Omental fat pad (tissue), 4 donors: Measurements from ENCODE around the gene RNPS1. TPM values are rescaled to one million over a fixed set of nuclear protein-coding genes. Genes with fewer than 3 reads are reported as not detected.
"Not testable (repeated sequence)": the region's sequence is repeated elsewhere in the genome, so short reads cannot be mapped to it uniquely, and the experiment has no call there.

Experiments used
- ATAC-seq: fragments of 150-250 bp; one replicate; pipeline ENCODE4 v1.9.1; 2016; ENCODE audit warnings: mild to moderate bottlenecking, moderate library complexity; ENCODE audit not compliant: low FRiP score
- DNase-seq: peaks from one replicate; pipeline ENCODE4 v3.0.0-alpha.2; 2019; ENCODE audit warnings: low spot score
- total RNA-seq, 4 donors: library from RNA; depleted of rRNA; stranded (reverse); fragments of >200 nt; gene quantifications; one replicate each; pipeline ENCODE4 v1.1.0, GENCODE V29; 2016
- TF ChIP-seq, protein P1 (sequence below), 3 donors: fragments of 450-650 bp; IDR thresholded peaks; one replicate each; pipeline ENCODE4 v1.5.1; 2016 to 2017; ENCODE audit warnings: antibody characterized with exemption in 3 of 3, mild to moderate bottlenecking in 3 of 3, moderate library complexity in 2 of 3

RNPS1 gene
- total RNA-seq, 4 donors from 2014 or later, result 84.9 to 171 (median 92.2) TPM

- ATAC-seq (no peak), DNase-seq (no peak)
- TF ChIP-seq, protein P1, sequence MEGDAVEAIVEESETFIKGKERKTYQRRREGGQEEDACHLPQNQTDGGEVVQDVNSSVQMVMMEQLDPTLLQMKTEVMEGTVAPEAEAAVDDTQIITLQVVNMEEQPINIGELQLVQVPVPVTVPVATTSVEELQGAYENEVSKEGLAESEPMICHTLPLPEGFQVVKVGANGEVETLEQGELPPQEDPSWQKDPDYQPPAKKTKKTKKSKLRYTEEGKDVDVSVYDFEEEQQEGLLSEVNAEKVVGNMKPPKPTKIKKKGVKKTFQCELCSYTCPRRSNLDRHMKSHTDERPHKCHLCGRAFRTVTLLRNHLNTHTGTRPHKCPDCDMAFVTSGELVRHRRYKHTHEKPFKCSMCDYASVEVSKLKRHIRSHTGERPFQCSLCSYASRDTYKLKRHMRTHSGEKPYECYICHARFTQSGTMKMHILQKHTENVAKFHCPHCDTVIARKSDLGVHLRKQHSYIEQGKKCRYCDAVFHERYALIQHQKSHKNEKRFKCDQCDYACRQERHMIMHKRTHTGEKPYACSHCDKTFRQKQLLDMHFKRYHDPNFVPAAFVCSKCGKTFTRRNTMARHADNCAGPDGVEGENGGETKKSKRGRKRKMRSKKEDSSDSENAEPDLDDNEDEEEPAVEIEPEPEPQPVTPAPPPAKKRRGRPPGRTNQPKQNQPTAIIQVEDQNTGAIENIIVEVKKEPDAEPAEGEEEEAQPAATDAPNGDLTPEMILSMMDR (IDR thresholded peaks at IDR 0.05), result no peak
Observed at GRCh38 chr16:2243781-2244180, 24.1 kb downstream of the RNPS1 start.

- DNase-seq, result no peak
- no peak for ATAC-seq
- TF ChIP-seq, protein P1 (IDR thresholded peaks at IDR 0.05), result no peak
Observed at GRCh38 chr16:2243031-2243528, 24.8 kb downstream of the RNPS1 start.

GRCh38 chr16:2242598-2242997, 25.3 kb downstream of the RNPS1 start:
- TF ChIP-seq, protein P1 (IDR thresholded peaks at IDR 0.05), result no peak
- ATAC-seq, result no peak
- no peak for DNase-seq

- not testable (repeated sequence) for DNase-seq, ATAC-seq
Observed at GRCh38 chr16:2240331-2240730, 27.6 kb downstream of the RNPS1 start.

DNA sequence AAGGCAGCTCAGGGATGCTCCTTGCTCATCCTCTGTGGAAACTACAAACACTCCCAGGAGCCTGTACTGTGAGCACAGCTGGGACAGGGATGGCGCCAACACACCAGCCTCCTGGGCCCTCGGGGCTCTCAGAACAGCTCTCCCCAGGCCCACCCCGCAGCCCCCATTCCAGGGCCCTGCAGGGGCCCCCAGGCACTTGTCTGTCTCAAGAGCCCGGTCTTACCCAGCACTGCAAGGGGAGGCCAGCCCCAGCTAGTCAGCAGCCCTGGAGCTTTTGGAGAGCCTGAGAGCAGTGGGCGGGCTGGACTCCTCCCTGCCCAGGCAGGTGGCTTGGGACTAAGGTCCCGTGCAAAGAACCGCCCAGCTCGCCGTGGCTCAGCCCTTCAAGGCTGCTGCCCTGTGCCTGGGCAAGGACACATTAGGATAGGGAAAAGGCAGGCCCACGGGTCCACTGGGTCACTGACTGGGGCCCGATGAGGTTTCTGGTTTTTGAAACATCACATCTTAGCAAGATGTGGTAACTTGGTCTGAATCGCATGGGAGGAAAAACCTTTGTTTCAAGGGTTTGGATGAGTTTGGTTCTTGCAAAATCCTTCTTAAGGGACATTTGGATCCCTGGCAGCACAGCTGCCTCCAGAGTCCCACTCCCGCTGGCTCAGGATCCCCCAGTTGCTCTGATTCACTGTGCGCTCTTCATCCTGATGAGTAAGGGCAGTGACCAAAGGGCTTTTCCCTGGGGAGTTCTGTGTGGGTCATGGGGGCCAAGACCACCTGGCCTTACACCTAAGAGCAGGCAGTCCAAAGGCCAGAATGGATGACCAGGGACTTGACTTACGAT, 28.9 kb downstream of the RNPS1 start:
- ATAC-seq (no peak), DNase-seq (no peak)
- TF ChIP-seq, protein P1 (IDR thresholded peaks at IDR 0.05), result no peak

GRCh38 chr16:2238150-2238837, 29.6 kb downstream of the RNPS1 start:
- TF ChIP-seq, protein P1 (IDR thresholded peaks at IDR 0.05), result no peak
- ATAC-seq (no peak), DNase-seq (no peak)

DNA sequence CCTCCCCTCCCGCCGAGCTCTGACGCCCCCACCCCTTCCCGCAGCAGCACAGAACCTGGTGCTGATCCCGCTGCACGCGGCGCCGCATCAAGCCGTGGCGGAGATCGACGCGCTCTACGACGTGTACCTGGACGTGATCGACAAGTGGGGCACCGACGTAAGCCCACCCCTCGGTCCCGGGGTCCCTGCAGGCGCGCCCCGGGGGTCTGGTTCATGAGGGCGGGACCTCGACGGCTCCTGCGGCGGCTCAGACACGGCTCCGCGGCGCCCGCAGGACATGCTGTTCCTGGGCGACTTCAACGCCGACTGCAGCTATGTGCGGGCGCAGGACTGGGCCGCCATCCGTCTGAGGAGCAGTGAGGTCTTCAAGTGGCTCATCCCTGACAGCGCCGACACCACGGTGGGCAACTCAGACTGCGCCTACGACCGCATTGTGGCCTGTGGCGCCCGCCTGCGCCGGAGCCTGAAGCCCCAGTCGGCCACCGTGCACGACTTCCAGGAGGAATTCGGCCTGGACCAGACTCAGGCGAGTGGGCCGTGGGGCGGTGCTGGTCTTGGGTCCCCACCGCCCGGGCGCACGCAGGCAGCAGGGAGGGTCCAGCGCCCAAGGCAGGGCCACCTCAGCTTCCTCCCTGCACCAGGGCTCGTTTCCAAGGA, 30.3 kb downstream of the RNPS1 start:
- ATAC-seq, result no peak
- TF ChIP-seq, protein P1 (IDR thresholded peaks at IDR 0.05), result no peak
- DNase-seq, result no peak
